ENCODE data around the gene TRIM41.
"Not testable (repeated sequence)": the region's sequence is repeated elsewhere in the genome, so short reads cannot be mapped to it uniquely, and the experiment has no call there.

TRIM41 gene

DNA sequence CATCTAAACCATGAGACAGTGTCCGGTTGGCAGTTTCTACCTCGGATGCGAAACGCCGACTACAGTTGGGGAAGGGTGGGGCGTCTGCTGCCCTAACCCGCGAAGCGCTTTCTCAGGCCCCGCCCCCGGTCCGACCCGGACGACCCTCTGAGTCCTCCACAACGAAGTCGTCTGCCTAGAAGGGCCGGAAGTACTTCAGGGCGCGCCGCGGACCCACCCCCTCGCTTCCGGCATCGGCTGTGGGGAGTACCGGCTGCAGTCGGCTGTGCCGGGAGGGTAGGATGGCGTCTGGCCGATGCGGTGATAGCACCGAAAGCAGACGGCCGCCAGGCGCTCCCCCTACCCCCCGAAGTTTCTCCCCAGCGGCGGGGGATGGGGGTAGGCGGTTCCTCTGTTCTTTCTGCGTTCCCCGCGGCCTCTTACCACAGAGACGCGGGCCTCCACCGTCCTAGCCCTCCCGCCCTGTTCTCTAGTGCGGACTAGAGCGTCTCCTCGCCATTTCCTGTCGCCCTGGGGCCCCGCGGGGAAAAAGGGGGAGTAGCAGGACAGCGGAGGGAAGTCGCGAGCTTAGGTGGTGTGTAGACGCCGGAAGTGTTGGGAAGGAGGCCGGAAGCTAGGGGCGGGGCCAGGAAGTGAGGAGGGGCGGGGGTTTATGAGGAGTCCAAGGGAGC is at the start of gene TRIM41:
Gene TRIM41, plus strand, starts transcription at position 224 of the 671 bp plus-strand sequence. CDS start 719 bp downstream, outside the sequence.
- no peak for DNase-seq (ENCODE audit: insufficient read length, low spot score)
- peak; percentile 89 for FAIRE-seq

DNA sequence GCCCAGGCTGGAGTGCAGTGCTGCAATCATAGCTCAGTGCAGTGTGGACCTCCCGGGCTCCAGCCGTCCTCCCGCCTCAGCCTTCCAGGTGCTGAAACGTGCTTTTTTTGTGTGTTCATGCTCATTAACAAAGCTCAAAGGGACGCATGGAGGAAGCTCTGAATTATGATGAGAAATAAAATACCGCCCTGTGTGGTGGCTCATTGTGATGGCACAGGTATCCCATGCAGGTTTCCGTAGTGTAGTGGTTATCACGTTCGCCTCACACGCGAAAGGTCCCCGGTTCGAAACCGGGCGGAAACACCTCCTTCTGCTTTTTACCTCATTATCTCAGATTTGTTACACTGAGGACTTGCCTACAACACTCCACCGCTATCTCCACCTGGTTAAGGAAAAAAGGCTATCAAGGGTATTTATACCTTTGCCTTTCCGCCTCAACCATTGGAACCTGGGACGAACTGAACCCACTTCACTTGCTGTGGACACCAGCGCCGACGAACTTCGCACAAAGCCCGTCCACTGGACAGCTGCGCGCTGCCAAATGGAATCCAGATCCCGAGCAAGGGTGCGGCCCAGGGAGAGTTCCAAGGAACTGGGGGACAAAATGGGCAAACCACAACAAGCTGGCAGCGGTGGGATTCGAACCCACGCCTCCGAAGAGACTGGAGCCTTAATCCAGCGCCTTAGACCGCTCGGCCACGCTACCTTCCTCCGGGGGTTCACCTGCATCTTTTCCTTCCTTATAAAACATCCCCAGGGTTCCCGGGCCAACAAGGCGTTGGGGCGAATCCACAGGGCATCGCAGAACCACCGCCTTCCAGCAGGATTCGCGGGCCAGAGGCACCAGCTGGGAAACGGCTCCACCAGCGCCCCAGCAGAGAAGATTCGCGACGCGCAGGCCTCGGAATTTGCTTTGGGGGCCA is 49.4 kb upstream of the TRIM41 start:
- peak; percentile 64 for FAIRE-seq
- no peak for DNase-seq (ENCODE audit: insufficient read length, low spot score)

DNA sequence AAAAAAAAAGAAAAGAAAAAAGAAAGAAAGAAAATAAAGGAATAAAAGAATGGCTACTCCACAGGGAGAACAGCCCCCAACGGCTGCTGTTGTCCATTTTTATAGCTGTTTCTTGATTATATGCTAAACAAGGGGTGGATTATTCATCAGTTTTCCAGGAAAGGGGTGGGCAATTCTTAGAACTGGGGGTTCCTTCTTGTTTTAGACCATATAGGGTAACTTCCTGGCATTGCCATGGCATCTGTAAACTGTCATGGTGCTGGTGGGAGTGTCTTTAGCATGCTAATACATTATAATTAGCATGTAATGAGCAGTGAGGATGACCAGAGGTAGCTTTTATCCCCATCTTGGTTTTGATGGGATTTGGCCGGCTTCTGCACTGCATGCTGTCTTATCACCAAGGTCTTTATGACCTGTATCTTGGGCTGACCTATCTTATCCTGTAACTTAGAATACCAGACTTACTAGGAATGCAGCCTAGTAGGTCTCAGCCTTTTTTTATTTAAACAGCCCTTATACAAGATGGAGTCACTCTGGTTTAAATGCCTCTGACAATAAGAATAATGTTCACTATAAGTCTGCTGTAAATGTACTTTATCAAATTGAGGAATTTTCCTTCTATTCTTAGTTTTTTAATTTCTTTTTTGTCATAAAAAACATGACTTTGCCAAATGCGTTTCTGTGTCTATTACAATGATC is 46.7 kb upstream of the TRIM41 start:
- FAIRE-seq (no peak), DNase-seq (ENCODE audit: insufficient read length, low spot score) (no peak)

DNA sequence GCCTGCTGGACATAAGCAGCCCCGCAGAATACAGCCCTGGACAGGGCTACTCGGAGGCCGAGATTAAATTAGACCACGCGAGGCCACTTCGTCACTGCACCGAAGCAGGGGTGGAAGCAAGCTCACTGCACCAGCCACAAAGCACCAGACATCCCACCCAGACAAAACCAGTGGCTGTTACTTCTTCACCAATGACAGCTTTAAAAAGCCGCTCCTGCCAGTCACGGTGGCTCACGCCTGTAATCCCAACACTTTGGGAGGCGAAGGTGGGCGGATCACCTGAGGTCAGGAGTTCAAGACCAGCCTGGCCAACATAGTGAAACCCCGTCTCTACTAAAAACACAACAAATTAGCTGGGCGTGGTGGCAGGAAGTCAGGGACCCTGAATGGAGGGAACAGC is 45.5 kb upstream of the TRIM41 start:
- FAIRE-seq; DNase-seq (ENCODE audit: insufficient read length, low spot score): not testable (repeated sequence)

DNA sequence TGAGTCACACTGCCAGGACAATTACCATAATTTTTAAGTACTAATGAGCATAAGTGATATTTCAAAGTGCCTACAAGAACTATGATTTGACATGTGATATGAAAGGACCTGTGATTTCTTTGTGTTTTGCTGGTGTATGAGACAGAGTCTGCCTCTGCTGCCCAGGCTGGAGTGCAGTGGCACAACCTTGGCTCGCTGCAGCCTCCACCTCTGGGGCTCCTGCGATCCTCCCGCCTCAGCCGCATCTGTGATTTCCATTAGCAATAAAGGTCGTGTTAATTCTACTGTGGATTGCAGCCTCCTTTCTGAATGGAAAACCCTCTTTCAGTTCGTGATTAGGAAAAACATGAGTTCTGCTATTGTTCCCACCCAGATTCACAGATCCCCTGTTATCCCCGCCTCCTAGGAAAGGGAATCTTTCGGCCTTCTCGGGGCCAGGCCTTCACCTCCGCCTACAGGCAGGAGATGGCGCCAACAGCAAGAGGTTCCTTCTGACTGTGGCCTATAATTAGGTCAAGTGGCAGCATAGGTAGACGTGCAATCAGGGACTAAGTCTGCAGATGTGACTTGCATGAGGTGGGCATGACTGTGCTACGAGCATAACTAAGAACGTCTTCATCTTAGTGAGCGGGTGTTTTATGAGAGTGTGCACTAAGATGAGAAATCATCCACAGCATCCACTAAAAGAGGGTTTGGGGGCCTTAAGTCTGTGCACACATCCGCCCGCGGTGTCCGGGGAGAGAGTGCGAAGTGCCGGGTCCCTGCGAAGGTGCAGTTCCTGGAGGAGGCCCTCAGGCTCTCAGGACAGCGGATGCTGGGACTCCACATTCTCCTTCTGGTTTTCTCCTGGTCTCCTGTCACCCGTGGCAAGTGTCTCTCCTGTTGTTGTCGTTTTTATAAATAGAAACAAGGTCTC is 41.2 kb upstream of the TRIM41 start:
- DNase-seq (ENCODE audit: insufficient read length, low spot score) (no peak), FAIRE-seq (peak; percentile 68)

DNA sequence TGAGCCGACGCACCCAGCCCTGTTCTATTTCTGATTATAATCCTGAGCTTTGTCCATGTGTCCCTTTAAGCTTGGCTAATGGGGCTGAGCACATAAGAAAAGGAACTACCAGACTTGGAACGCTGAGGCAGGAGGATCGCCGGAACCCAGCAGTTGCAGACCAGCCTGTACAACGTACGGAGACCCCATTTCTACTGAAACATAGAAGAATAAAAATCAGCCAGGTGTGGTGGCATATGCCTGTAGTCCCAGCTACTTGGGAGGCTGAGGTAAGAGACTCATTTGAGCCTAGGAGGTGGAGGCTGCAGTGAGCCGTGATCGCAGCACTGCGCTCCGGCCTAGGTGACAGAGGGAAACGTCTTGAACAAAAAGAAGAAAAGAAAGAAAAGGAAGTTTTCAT is 40.4 kb upstream of the TRIM41 start:
- DNase-seq (ENCODE audit: insufficient read length, low spot score) (no peak), FAIRE-seq (no peak)

DNA sequence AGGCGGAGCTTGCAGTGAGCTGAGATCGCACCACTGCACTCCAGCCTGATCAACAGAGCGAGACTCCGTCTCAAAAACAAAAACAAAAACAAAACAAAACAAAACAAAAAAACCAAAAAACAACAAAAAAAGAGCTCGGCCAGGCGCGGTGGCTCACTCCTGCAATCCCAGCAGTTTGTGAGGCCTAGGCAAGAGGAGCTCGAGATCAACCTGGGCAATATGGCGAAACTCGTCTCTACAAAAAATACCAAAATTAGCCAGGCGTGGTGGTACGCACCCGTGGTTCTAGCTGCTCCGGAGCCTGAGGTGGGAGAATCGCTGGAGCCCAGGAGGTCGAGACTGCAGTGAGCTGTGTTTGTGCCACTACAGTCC is 38.2 kb upstream of the TRIM41 start:
- FAIRE-seq (no peak), DNase-seq (ENCODE audit: insufficient read length, low spot score) (no peak)

DNA sequence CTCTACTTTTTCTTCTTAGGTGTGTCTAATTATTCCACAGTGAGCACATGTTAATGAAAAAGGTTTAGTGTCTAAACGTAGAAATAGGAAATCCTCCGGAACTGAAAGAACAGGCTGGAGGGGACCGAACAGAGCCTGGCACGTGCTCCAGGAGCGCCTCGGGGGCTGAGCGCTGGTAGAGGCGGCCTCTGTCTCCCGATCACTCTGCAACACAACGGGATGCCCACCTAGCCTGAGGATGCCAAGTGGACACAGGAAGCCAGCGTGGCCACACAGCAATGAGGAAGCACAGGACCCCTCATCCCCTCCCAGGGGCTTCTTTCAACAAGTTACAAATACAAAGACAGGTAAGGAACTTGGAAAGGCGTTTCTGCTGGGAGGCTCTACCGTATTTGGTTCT is 37.5 kb upstream of the TRIM41 start:
- DNase-seq (ENCODE audit: insufficient read length, low spot score) (no peak), FAIRE-seq (no peak)

DNA sequence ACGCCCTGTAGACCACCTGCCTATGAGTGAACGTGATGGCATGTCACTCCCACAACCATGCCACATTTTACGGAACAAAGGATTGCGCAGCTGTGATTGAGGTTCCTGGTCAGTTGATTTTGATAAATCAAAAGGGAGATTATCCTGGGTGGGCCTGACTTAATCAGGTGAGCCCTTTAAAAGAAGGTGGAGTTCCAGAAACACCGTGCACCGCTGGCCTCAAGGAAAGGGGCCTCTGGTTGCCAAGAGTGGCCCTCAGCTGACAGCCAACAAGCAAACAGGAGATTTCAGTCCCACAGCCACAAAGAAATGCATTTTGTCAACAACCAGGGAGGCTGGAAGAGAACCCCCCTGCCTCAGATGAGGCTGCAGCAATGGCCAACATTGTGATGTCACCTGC is 37.1 kb upstream of the TRIM41 start:
- FAIRE-seq = no peak
- DNase-seq (ENCODE audit: insufficient read length, low spot score) = no peak

DNA sequence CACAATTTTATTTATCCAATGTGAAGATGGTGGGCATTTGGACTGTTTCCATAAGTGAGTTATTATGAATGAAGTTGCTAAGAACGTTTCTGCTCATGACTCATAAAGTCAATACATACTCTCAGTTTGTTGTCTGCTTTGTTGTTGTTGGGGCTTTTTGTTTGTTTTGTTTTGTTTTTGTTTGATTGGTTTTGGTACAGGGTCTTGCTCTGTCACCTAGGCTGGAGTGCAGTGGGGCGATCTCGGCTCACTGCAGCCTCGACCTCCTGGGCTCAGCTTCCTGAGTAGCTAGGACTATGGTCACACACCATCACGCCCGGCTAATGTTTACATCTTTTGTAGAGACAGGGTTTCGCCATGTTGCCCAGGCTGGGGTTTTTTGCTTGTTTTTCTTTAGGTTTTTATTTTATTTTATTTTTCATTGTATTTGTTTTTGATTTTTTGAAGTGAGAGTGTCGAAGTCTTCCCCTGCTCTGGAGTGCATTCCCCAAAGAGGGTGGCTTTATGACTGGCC is 36.0 kb upstream of the TRIM41 start:
- DNase-seq (ENCODE audit: insufficient read length, low spot score) (no peak), FAIRE-seq (no peak)

DNA sequence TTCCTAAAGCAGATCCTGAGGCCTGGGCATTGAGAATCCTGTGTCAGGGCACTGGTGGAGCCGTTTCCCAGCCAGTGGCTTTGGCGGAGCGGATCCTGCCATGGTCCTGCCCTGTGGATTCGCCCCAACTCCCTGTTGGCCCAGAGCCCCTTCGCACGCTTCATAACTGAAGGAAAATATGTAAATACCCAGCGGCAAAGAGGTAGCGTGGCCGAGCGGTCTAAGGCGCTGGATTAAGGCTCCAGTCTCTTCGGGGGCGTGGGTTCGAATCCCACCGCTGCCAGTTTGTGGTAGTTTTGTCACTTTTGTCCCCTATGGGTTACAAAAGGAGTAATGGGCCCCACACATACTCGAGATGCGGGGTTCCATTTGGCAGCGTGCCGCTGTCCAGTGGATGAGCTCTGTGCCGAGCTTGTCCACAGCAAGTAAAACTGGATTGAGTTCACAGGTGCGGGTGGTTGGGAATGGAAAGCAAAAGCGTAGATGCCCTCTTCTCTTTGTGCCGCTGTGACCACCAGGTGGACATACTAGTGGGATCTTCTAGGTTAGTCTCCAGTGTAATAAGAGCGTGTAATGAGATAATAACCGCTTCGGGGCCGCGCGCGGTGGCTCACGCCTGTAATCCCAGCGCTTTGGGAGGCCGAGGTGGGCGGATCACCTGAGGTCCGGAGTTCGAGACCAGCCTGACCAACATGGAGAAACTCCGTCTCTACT is 35.4 kb upstream of the TRIM41 start:
- peak; percentile 52 for FAIRE-seq
- no peak for DNase-seq (ENCODE audit: insufficient read length, low spot score)

DNA sequence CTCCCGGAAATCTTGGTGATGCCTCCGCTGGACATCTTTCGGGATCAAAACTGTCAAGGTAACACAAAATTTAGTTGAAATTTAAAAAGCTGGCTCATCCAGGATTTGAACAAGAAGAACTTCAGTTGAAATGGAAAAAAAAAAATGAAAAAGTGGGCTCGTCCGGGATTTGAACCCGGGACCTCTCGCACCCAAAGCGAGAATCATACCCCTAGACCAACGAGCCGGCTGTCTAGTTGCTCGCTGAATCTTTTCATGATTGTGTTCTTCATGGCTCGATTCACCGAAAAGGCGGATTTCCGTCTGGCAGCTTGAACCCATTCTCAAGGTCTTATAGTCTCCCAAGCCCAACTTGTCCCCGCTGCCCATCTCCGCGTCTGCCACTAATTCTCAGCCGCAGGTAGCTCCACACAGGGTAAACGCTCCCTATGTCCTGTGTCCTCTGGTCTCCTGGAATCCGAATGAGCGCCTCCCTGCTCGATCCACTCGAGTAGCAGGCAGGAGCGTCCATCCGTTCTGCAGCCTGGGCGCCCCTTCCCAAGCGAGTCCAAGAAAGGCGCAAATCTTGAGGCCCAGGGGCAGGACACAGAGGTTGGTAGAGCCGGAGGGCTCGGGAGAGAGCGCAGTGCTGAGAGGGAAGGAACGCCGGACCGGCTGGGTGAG is 34.2 kb upstream of the TRIM41 start:
- DNase-seq (ENCODE audit: insufficient read length, low spot score) = no peak
- peak; percentile 65 for FAIRE-seq

DNA sequence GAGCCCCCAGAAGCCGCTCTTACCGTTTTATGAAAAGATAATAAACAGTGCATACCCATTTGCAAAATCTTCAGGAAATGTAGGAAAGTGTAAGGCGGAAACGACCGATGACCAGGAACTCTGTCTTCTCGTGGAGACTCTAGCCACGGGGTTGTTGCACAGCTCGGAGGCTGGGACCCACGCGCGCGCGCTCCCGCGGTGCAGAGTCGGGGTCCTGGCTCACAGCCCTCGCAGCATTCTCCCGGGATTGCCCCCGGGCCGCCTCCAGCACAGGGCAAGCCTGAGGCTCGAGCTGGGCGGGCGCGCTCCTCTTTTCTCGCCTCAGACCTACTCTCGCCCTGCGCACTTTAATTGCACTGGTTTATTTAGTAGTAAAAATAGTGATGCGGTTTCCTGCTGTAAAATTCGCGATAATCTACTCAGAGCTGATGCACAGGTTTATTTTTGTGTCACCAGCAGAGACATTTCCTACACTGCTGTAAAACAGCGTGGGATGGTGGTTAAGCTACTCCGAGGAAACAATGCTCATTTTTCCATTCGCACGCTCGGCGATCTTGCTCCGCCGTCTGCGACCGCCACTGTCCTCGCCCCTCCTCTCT is 33.6 kb upstream of the TRIM41 start:
- no peak for DNase-seq (ENCODE audit: insufficient read length, low spot score)

DNA sequence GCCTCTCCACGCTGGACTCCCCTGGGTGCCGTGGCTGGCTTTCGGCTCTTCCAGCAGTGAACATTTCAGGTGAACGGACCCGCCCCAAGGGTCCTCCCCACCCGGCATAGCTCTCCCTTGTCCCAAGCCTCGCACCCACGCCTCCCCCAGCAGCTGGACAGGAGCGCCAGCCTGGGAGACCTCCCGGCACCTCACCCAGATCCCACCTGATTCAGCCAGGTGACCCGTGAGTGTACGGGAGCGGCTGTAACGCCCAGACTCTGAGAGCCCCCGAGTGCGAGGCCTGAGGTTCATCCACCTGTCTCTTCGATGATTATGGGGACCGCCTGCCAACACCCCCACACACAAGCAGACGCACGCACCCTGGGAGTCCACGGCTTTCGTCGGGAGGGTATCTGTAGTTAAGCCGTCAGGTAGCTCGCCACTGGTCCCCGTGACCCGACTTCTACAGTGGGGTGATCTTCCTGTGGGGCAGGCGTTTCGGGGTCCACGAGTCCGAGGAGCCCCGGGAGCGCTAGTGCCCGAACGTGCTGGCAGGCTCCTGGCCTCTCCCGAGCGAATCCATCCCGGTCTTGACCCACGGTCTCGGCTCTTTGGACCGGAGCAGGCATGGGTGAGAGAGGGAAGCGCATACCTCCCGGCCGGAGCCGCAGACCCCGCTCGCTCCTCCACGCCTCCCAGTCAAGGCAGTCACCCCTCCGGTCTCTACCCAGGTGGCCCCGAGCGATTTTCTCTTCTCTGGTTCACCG is 32.9 kb upstream of the TRIM41 start:
- peak; percentile 58 for FAIRE-seq
- DNase-seq (ENCODE audit: insufficient read length, low spot score) = no peak

More for the DNA sequence above, 33.6 kb upstream of the TRIM41 start:
- peak; percentile 58 for FAIRE-seq

DNA sequence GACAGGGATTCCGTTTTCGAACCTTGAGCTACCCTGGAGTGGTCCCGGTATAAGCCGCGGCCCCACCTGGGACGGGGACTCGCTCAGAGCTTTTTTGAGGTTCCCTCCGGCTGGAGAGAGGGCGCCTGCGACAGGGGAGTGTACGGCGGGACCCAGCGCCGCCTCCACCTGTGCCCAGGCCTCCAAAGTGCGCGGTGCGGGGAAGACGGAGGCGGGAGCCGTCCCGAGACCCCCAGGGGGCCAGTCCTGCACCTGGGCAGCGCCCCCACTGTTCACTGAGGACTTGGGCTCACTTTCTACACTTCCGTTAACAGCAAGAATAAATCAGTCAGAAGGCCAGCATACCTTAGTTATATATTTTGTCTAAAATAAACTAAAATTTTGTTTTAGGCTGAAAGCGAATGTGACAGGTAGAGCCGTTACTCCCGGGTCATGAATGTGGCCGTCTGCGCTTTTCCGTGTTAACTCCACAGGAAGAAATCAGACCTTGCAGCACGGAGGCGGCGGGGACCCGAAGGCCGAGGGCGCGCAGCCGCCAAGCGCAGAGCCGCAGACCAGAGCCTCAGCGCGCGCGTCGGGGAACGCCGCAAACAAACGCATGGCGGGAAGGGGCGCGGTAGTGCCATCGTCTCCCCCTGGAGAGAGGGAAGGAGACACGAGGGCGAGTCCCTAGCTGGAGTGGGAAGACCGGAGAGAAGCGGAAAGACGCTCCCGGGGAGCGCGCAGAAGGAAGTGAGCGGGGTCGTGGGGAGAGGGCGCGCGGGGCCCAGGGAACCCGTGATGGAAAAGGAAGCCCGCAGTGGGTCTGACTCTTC is 32.2 kb upstream of the TRIM41 start:
- DNase-seq (ENCODE audit: insufficient read length, low spot score) = no peak
- FAIRE-seq = peak; percentile 48

DNA sequence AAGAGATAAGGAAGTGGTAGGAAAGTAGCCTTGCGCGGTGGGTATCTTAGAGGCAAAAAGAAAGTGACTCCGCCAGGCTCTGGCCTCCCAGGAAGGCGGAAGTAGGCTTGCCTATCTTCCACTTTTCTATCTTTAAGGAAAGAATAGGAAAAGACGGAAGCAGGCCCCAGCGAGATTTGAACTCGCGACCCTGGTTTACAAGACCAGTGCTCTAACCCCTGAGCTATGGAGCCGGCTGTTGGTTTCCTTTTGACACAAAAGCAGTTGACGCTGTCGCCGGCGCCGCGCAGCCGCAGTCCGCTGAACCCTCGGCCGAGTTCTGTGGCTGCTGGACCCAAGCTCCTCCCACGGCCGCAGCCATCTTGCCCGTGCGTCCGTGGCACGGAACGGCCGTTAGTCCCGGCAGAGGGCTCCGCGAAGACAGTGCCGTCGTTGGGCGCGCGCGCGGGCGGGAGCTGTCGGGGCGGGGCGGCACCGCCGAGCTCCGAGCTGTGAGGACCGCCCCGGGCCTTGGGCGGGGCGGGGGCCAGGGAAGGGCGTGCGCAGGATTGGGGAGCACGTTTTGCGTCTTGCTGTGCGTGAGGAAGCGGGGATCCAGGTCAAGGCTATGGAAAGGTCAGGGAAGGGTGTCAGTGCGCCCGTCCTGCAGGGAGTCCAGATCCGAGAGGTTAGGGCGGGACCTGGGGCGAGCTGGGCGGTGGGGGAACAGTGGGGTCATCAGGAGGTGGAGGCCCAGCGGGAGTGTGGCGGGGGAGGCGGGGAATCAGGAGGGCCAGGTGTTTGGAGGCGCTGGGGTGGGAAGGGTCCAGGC is 31.4 kb upstream of the TRIM41 start:
- DNase-seq (ENCODE audit: insufficient read length, low spot score) = peak; percentile 93
- peak; percentile 93 for FAIRE-seq

All from GM19239 (cell line).